Measurements from ENCODE around the gene COL27A1. TPM values are rescaled to one million over a fixed set of nuclear protein-coding genes. Genes with fewer than 3 reads are reported as not detected.

COL27A1 gene
- total RNA-seq, 1 donor from 2014 or later = 9.3 TPM

GRCh38 chr9:114261026-114261425 lies 105.7 kb downstream of the COL27A1 start:
- H3K4me1 ChIP-seq = no peaks in the 10 kb centered on the region
- intact Hi-C loops (cut with DNase I) = no loop called here
- no peak for DNase-seq (ENCODE audit: low spot score in 2 of 2)
- H3K9me3 ChIP-seq = no peaks in the 10 kb centered on the region
- no peaks in the 10 kb centered on the region for H3K36me3 ChIP-seq
- TF ChIP-seq CTCF (IDR thresholded peaks at IDR 0.05) = no peak
- H3K27me3 ChIP-seq = no peaks in the 10 kb centered on the region
- no peak overlapping the region for H3K27ac ChIP-seq
- no peak overlapping the region for H3K4me3 ChIP-seq

- no peaks in the 10 kb centered on the region for H3K4me1 ChIP-seq
- intact Hi-C loops (cut with DNase I) = no loop called here
- DNase-seq (ENCODE audit: low spot score in 2 of 2) = no peak
- no peaks in the 10 kb centered on the region for H3K9me3 ChIP-seq
- H3K27ac ChIP-seq = no peak overlapping the region
- H3K27me3 ChIP-seq = no peaks in the 10 kb centered on the region
- TF ChIP-seq CTCF (IDR thresholded peaks at IDR 0.05) = no peak
- H3K4me3 ChIP-seq = no peak overlapping the region
- H3K36me3 ChIP-seq = no peaks in the 10 kb centered on the region
Measured at GRCh38 chr9:114261987-114262386, 106.7 kb downstream of the COL27A1 start.

GRCh38 chr9:114263853-114264510 lies 108.6 kb downstream of the COL27A1 start:
- no peaks in the 10 kb centered on the region for H3K9me3 ChIP-seq
- peak in 1 of 3 experiments; percentile 13 for TF ChIP-seq CTCF (IDR thresholded peaks at IDR 0.05)
- H3K27me3 ChIP-seq = no peaks in the 10 kb centered on the region
- intact Hi-C loops (cut with DNase I) = no loop called here
- H3K4me3 ChIP-seq = no peak overlapping the region
- DNase-seq (ENCODE audit: low spot score in 2 of 2) = no peak
- no peak overlapping the region for H3K27ac ChIP-seq
- H3K36me3 ChIP-seq = no peaks in the 10 kb centered on the region
- H3K4me1 ChIP-seq = no peaks in the 10 kb centered on the region

GRCh38 chr9:114264806-114265550 lies 109.6 kb downstream of the COL27A1 start:
- H3K27me3 ChIP-seq = no peaks in the 10 kb centered on the region
- no peak for TF ChIP-seq CTCF (IDR thresholded peaks at IDR 0.05)
- no peaks in the 10 kb centered on the region for H3K4me1 ChIP-seq
- no peak overlapping the region for H3K4me3 ChIP-seq
- H3K27ac ChIP-seq = no peak overlapping the region
- intact Hi-C loops (cut with DNase I) = no loop called here
- no peaks in the 10 kb centered on the region for H3K9me3 ChIP-seq
- H3K36me3 ChIP-seq = no peaks in the 10 kb centered on the region
- DNase-seq (ENCODE audit: low spot score in 2 of 2) = no peak

- Histone ChIP-seq H3K4me3 (no peak overlapping the region), H3K27me3 (no peaks in the 10 kb centered on the region), H3K4me1 (no peaks in the 10 kb centered on the region), H3K27ac (no peak overlapping the region), H3K9me3 (no peaks in the 10 kb centered on the region), H3K36me3 (no peaks in the 10 kb centered on the region)
- DNase-seq (ENCODE audit: low spot score in 2 of 2) = no peak
- intact Hi-C loops (cut with DNase I) = no loop called here
- TF ChIP-seq CTCF (IDR thresholded peaks at IDR 0.05) = no peak
Measured at GRCh38 chr9:114266969-114267368, 111.6 kb downstream of the COL27A1 start.
